Loucy (cell line): ENCODE results near the gene HOXA7.

ENCODE experiments used
- H2AFZ ChIP-seq: fragments of 200-600 bp; sonication (generic); 2 replicates; pipeline ENCODE4 v1.6.0; 2016; ENCODE audit warnings: antibody characterized with exemption, mild to moderate bottlenecking, low read length, moderate library complexity
- H3F3A ChIP-seq: fragments of 200-600 bp; 2 replicates; pipeline ENCODE4 v1.6.0; 2016; ENCODE audit warnings: antibody characterized with exemption, low read depth, mild to moderate bottlenecking
- H3K27me3 ChIP-seq: fragments of 200-600 bp; sonication (generic); 2 replicates; pipeline ENCODE4 v1.6.1; 2014; ENCODE audit warnings: low read length, mild to moderate bottlenecking; ENCODE audit not compliant: insufficient read depth, poor library complexity, severe bottlenecking
- H3K36me3 ChIP-seq: fragments of 200-600 bp; sonication (generic); 2 replicates; pipeline ENCODE4 v1.6.1; 2016; ENCODE audit warnings: low read length; ENCODE audit not compliant: insufficient read depth
- H3K4me1 ChIP-seq: fragments of 200-600 bp; sonication (generic); 2 replicates; pipeline ENCODE4 v1.5.1; 2014; ENCODE audit warnings: low read length, mild to moderate bottlenecking; ENCODE audit not compliant: insufficient read depth, poor library complexity, severe bottlenecking
- H3K4me2 ChIP-seq: fragments of 200-600 bp; sonication (generic); 2 replicates; pipeline ENCODE4 v1.6.0; 2014; ENCODE audit warnings: antibody characterized with exemption, low read length, low read depth, mild to moderate bottlenecking; ENCODE audit not compliant: poor library complexity, severe bottlenecking
- H3K4me3 ChIP-seq: fragments of 200-600 bp; sonication (generic); 2 replicates; pipeline ENCODE4 v1.5.1; 2014; ENCODE audit warnings: low read length, mild to moderate bottlenecking, mixed read lengths; ENCODE audit not compliant: poor library complexity, severe bottlenecking
- H3K79me2 ChIP-seq: fragments of 200-600 bp; sonication (generic); 2 replicates; pipeline ENCODE4 v1.6.1; 2014; ENCODE audit warnings: low read length; ENCODE audit not compliant: insufficient read depth
- H3K9ac ChIP-seq: fragments of 200-600 bp; sonication (generic); 2 replicates; pipeline ENCODE4 v1.6.0; 2014; ENCODE audit warnings: mild to moderate bottlenecking, low read depth, low read length, moderate library complexity; ENCODE audit not compliant: poor library complexity, severe bottlenecking
- H3K9me2 ChIP-seq: fragments of 200-600 bp; sonication (generic); replicated peaks from 2 replicates; pipeline ENCODE4 v1.6.1; 2016; ENCODE audit warnings: low read depth, low read length, mixed read lengths
- H3K9me3 ChIP-seq: fragments of 200-600 bp; sonication (generic); 2 replicates; pipeline ENCODE4 v1.6.1; 2014; ENCODE audit warnings: mild to moderate bottlenecking, antibody characterized with exemption, low read length, low read depth; ENCODE audit not compliant: insufficient read depth
- H4K20me1 ChIP-seq: fragments of 200-600 bp; sonication (generic); 2 replicates; pipeline ENCODE4 v1.6.0; 2014; ENCODE audit warnings: antibody characterized with exemption, low read length, mild to moderate bottlenecking; ENCODE audit not compliant: insufficient read depth, poor library complexity, severe bottlenecking
- EZH2phosphoT487 ChIP-seq: fragments of 200-600 bp; IDR thresholded peaks from 2 replicates; pipeline ENCODE4 v1.6.1; 2018; ENCODE audit warnings: antibody characterized with exemption, mild to moderate bottlenecking, moderate library complexity, borderline replicate concordance
- TF ChIP-seq, protein P1 (sequence below): fragments of 200-600 bp; sonication (generic); conservative IDR thresholded peaks from 2 replicates; pipeline ENCODE4 v1.5.1; 2014; ENCODE audit warnings: mild to moderate bottlenecking, antibody characterized with exemption, low read length

The HOXA7 gene

GRCh38 chr7:27158436-27159265 is 2.2 kb upstream of the HOXA7 start:
- Histone ChIP-seq H2AFZ (no peak overlapping the region), H3K9ac (peak overlapping the region; percentile 99), H3K36me3 (peaks cover 17% of the 10 kb centered on the region), H3K4me1 (peaks cover 19% of the 10 kb centered on the region), H3K9me2 (no peaks in the 10 kb centered on the region), H3K4me3 (peak overlapping the region; percentile 94), H3K9me3 (no peaks in the 10 kb centered on the region), H3K79me2 (peaks cover 98% of the 10 kb centered on the region), H3F3A (peaks cover 12% of the 10 kb centered on the region; the same call in 1 of the 2 replicates), H4K20me1 (peaks cover 19% of the 10 kb centered on the region), H3K4me2 (peak overlapping the region; percentile 91), H3K27me3 (peaks cover 19% of the 10 kb centered on the region)
- no peak for TF ChIP-seq EZH2phosphoT487
- TF ChIP-seq, protein P1, sequence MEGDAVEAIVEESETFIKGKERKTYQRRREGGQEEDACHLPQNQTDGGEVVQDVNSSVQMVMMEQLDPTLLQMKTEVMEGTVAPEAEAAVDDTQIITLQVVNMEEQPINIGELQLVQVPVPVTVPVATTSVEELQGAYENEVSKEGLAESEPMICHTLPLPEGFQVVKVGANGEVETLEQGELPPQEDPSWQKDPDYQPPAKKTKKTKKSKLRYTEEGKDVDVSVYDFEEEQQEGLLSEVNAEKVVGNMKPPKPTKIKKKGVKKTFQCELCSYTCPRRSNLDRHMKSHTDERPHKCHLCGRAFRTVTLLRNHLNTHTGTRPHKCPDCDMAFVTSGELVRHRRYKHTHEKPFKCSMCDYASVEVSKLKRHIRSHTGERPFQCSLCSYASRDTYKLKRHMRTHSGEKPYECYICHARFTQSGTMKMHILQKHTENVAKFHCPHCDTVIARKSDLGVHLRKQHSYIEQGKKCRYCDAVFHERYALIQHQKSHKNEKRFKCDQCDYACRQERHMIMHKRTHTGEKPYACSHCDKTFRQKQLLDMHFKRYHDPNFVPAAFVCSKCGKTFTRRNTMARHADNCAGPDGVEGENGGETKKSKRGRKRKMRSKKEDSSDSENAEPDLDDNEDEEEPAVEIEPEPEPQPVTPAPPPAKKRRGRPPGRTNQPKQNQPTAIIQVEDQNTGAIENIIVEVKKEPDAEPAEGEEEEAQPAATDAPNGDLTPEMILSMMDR, result no peak

DNA sequence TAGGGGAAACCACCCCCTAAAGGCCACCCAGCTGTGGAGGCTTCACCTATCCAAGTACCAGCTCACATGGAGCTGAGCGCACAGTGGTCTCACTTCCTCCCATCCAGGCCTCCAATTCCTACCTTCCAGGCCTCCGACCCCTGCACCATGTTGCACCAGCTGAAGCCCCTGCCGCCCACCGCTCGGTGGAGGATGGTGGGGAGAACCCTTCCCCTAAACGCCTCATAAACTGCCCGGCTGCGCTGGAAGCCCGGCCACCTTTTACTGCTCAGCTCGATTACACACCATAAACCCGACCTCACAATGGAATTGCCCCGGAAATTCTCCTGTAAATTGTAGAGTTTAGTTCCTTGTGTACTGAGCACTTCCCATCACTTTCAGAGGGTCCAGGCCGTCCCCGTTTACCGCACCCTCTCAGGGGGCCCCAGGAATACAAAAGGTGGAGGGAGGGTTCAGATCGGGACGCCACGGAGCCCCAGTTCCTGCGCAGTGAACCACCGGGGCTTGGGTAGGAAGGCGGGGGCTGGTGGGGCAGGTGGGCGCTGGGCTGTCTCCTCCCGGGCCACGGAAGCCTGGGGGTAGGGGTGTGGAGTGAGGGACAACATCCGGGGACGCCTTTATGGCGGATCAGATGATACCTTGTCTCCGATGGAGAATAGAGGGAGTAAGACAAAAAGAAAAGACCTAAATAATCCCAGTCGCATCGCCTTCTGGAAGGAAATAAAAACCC is 1.4 kb upstream of the HOXA7 start:
- TF ChIP-seq EZH2phosphoT487, result no peak
- TF ChIP-seq, protein P1, result no peak
- Histone ChIP-seq H3K9me2 (no peaks in the 10 kb centered on the region), H3K27me3 (peaks cover 11% of the 10 kb centered on the region), H2AFZ (no peak overlapping the region), H3K79me2 (peaks cover 98% of the 10 kb centered on the region), H3K4me2 (peak overlapping the region; percentile 91), H3K36me3 (peaks cover 9% of the 10 kb centered on the region), H4K20me1 (peaks cover 11% of the 10 kb centered on the region), H3K4me3 (peak overlapping the region; percentile 94), H3K4me1 (peaks cover 27% of the 10 kb centered on the region), H3F3A (peaks cover 10% of the 10 kb centered on the region; the same call in 1 of the 2 replicates), H3K9me3 (no peaks in the 10 kb centered on the region), H3K9ac (peak overlapping the region; percentile 99)

GRCh38 chr7:27156916-27157701 is 634 bp upstream of the HOXA7 start:
- H3K79me2 ChIP-seq, result peaks cover 98% of the 10 kb centered on the region
- H3F3A ChIP-seq, result peaks cover 5% of the 10 kb centered on the region; the same call in 1 of the 2 replicates
- TF ChIP-seq, protein P1, result no peak
- TF ChIP-seq EZH2phosphoT487, result no peak
- H3K36me3 ChIP-seq, result 0 out of 2 replicates have a peak, but pooled peaks cover 3% of the 10 kb centered on the region
- H3K9me3 ChIP-seq, result no peaks in the 10 kb centered on the region
- H2AFZ ChIP-seq, result no peak overlapping the region
- peaks cover 29% of the 10 kb centered on the region for H3K4me1 ChIP-seq
- no peaks in the 10 kb centered on the region for H3K9me2 ChIP-seq
- peak overlapping the region; percentile 91 for H3K4me2 ChIP-seq
- H3K27me3 ChIP-seq, result peaks cover 6% of the 10 kb centered on the region
- H3K9ac ChIP-seq, result peak overlapping the region; percentile 99
- peak overlapping the region; percentile 94 for H3K4me3 ChIP-seq
- H4K20me1 ChIP-seq, result peaks cover 5% of the 10 kb centered on the region
